Stomach (tissue), 19 donors: ENCODE data around the gene RNF215. TPM values are rescaled to one million over a fixed set of nuclear protein-coding genes. Genes with fewer than 3 reads are reported as not detected.

Experiments used
- DNase-seq, 2 donors: peaks; one replicate each; pipeline versions ENCODE4 v3.0.0 to v3.0.0-alpha.2; 2013 to 2019
- H3K27ac ChIP-seq, 5 donors: fragments of 200-600 bp in 4 of 5; sonication (generic) in 4 of 5; one replicate each; pipeline ENCODE4 v1.5.1; 2013 to 2019; ENCODE audit warnings: mild to moderate bottlenecking in 1 of 5, moderate library complexity in 1 of 5
- H3K27me3 ChIP-seq, 3 donors: fragments of 200-600 bp; sonication (generic); one replicate each; pipeline ENCODE4 v1.5.1; 2017 to 2019; ENCODE audit warnings: mixed run types in 1 of 3
- H3K36me3 ChIP-seq, 4 donors: fragments of 200-600 bp; sonication (generic); 1 replicate in 3 of 4; 2 replicates in 1 of 4; pipeline ENCODE4 v1.5.1; 2016 to 2019
- H3K4me1 ChIP-seq, 4 donors: fragments of 200-600 bp; sonication (generic); one replicate each; pipeline ENCODE4 v1.5.1; 2016 to 2019
- H3K4me3 ChIP-seq, 4 donors: fragments of 200-600 bp; sonication (generic) in 3 of 4; one replicate each; pipeline ENCODE4 v1.5.1; 2016 to 2019; ENCODE audit warnings: mild to moderate bottlenecking in 1 of 4
- H3K9me3 ChIP-seq, 4 donors: fragments of 200-600 bp; sonication (generic); one replicate each; pipeline ENCODE4 v1.5.1; 2016 to 2019
- CTCF ChIP-seq, 7 experiments: fragments of 450-650 bp in 4 of 7; fragments of 200-600 bp in 3 of 7; sonication (generic) in 3 of 7; IDR thresholded peaks; one replicate each; pipeline ENCODE4 v1.5.1; 2016 to 2019; ENCODE audit warnings: antibody characterized with exemption in 7 of 7, control low read depth in 2 of 7, mild to moderate bottlenecking in 1 of 7
- EP300 ChIP-seq: sonication (generic); formaldehyde crosslinking; IDR thresholded peaks from one replicate; pipeline ENCODE4 v1.6.1; 2017; ENCODE audit warnings: antibody characterized with exemption
- POLR2A ChIP-seq, 4 donors: fragments of 450-650 bp; IDR thresholded peaks; one replicate each; pipeline ENCODE4 v1.6.1; 2016; ENCODE audit warnings: antibody characterized with exemption in 4 of 4, control low read depth in 2 of 4, mild to moderate bottlenecking in 1 of 4, moderate library complexity in 1 of 4
- POLR2AphosphoS5 ChIP-seq, 3 donors: sonication (generic); formaldehyde crosslinking; IDR thresholded peaks; one replicate each; pipeline ENCODE4 v1.6.1; 2016; ENCODE audit warnings: antibody characterized with exemption in 3 of 3
- WGBS, 5 donors: extraction: QIAGEN DNeasy Blood & Tissue Kit in 3 of 5; methylation state at CpG; one replicate each; pipeline versions ENCODE4 v1.1.5 to v1.1.7; 2013 to 2018; 5-methylcytosine and 5-hydroxymethylcytosine counted together
- intact Hi-C: fragments of 100-400 bp; cut with DNase I; formaldehyde crosslinking; loops from one replicate; pipeline ENCODE4 v1.15.1; 2023; ENCODE audit warnings: low total_unique reads
- long read RNA-seq, 10 donors: transcript quantifications; one replicate each; lab custom pipeline, GENCODE V29; 2026
- polyA plus RNA-seq, 3 donors: library from polyadenylated mRNA; stranded (reverse); fragments of 200-250 nt; gene quantifications; one replicate each; pipeline ENCODE4 v1.2.3, GENCODE V29; 2013
- total RNA-seq, 5 donors: library from RNA; depleted of rRNA; stranded (reverse); fragments of >200 nt; gene quantifications; one replicate each; pipeline versions ENCODE4 v1.1.0 to v1.2.3, GENCODE V29; 2014 to 2016
- donor health status: healthy with polysubstance abuse.
- donor health status: Bipolar disorder and iron deficiency.
- donor health status: healthy.

The RNF215 gene
- 10 to 100 TPM in 3 of 5 donors, 1 to 10 TPM in 2; 3.6 to 29.4 (median 15.6) TPM for total RNA-seq
- polyA plus RNA-seq = 1 to 10 TPM; 4.1 to 8.4 (median 4.3) TPM
- long read RNA-seq, donor 1, partial matches to known transcripts = 0 of 2 reads
- long read RNA-seq, donor 1, other reads (novel, unspliced or antisense) = 0 of 2 reads
- long read RNA-seq, donor 2, partial matches to known transcripts = 0 of 4 reads
- long read RNA-seq, donor 2, other reads (novel, unspliced or antisense) = 0 of 4 reads
- long read RNA-seq, donor 3 = 0 reads
- long read RNA-seq, donor 4 = 0 reads
- long read RNA-seq, donor 5, partial matches to known transcripts = 0 of 5 reads
- long read RNA-seq, donor 5, other reads (novel, unspliced or antisense) = 0 of 5 reads
- long read RNA-seq, donor 6, transcript RNF215-203 (9 exons, 1,992 nt) = major isoform, 8 of 8 reads
- long read RNA-seq, donor 6, partial matches to known transcripts = 0 of 8 reads
- long read RNA-seq, donor 6, other reads (novel, unspliced or antisense) = 0 of 8 reads
- long read RNA-seq, donor 7, partial matches to known transcripts = 0 of 1 reads
- long read RNA-seq, donor 7, other reads (novel, unspliced or antisense) = 0 of 1 reads
- long read RNA-seq, donor 8, partial matches to known transcripts = 0 of 4 reads
- long read RNA-seq, donor 8, other reads (novel, unspliced or antisense) = 0 of 4 reads
- long read RNA-seq, donor 9, partial matches to known transcripts = 0 of 1 reads
- long read RNA-seq, donor 9, other reads (novel, unspliced or antisense) = 0 of 1 reads
- long read RNA-seq, donor 10, partial matches to known transcripts = 0 of 1 reads
- long read RNA-seq, donor 10, other reads (novel, unspliced or antisense) = 0 of 1 reads

GRCh38 chr22:30386960-30387827 lies at the start of gene RNF215:
RNF215 (minus strand) TSS chr22:30387411; CDS start chr22:30387313, 98 bp downstream.
- Histone ChIP-seq H3K9me3 (no peaks in the 10 kb centered on the region), H3K27me3 (no peaks in the 10 kb centered on the region), H3K27ac (peak within 1 kb of the TSS; percentile 60 to 90 (median 86)), H3K4me3 (peak within 1 kb of the TSS; percentile 57 to 64 (median 62)), H3K36me3 (peaks cover 0 to 24% (median 18%) of the 10 kb centered on the region in 4 donors), H3K4me1 (peaks cover 12 to 21% (median 16%) of the 10 kb centered on the region in 4 donors)
- intact Hi-C loops = loop anchor here (5.0 kb wide), 1 partner anchor 100 kb away; the partner anchor contains the start of gene CASTOR1
- peak; percentile 87 to 95 for DNase-seq
- WGBS, 5 donors = 1 to 8% (median 2%) methylated on average over 21 to 90 of the region's 95 CpGs
- TF ChIP-seq POLR2A (IDR thresholded peaks at IDR 0.05) = no peak
- TF ChIP-seq CTCF (IDR thresholded peaks at IDR 0.05) = peak in 6 of 7 experiments; percentile 26 to 97 (median 88)
- no peak for TF ChIP-seq EP300
- TF ChIP-seq POLR2AphosphoS5 (IDR thresholded peaks at IDR 0.05) = peak in 1 of 3 donors; percentile 31

- Histone ChIP-seq H3K27me3 (peaks cover 0 to 25% (median 0%) of the 10 kb centered on the region in 3 donors), H3K9me3 (no peaks in the 10 kb centered on the region), H3K4me3 (no peak overlapping the region), H3K36me3 (no peaks in the 10 kb centered on the region), H3K27ac (peak overlapping the region in 3 of 5 donors; percentile 26 to 66 (median 60)), H3K4me1 (no peaks in the 10 kb centered on the region)
- DNase-seq = no peak
- WGBS, 5 donors = 88 to 92% (median 89%) methylated on average over 1 to 2 of the region's 2 CpGs
- intact Hi-C loops = no loop called here
- TF ChIP-seq CTCF (IDR thresholded peaks at IDR 0.05) (no peak), POLR2A (IDR thresholded peaks at IDR 0.05) (no peak), EP300 (no peak), POLR2AphosphoS5 (IDR thresholded peaks at IDR 0.05) (no peak)
These were observed 49.0 kb upstream of the RNF215 start for GRCh38 chr22:30436196-30436595.

- TF ChIP-seq POLR2AphosphoS5 (IDR thresholded peaks at IDR 0.05) (no peak), POLR2A (IDR thresholded peaks at IDR 0.05) (no peak), EP300 (no peak), CTCF (IDR thresholded peaks at IDR 0.05) (no peak)
- H3K36me3 ChIP-seq = no peaks in the 10 kb centered on the region
- H3K27me3 ChIP-seq = peaks cover 0 to 25% (median 0%) of the 10 kb centered on the region in 3 donors
- H3K9me3 ChIP-seq = no peaks in the 10 kb centered on the region
- intact Hi-C loops = no loop called here
- no peak overlapping the region for H3K4me3 ChIP-seq
- no peaks in the 10 kb centered on the region for H3K4me1 ChIP-seq
- DNase-seq = peak; percentile 56 to 73
- 68 to 92% (median 73%) methylated on average over 6 of the region's 6 CpGs for WGBS, 5 donors
- peak overlapping the region in 3 of 5 donors; percentile 26 to 66 (median 60) for H3K27ac ChIP-seq
These were observed 48.5 kb upstream of the RNF215 start for GRCh38 chr22:30435674-30436126.
